Measurements from ENCODE around the gene TMEM47.

- TF ChIP-seq EP300 (IDR thresholded peaks at IDR 0.05) = no peak
- TF ChIP-seq HOXB5 (CRISPR knock-in tag; IDR thresholded peaks at IDR 0.05) = no peak
Observed at GRCh38 chrX:34629572-34629971, 27.5 kb downstream of the TMEM47 start.

Measured in A549 (cell line).